Left forelimb (tissue), 1 donor: Measurements from ENCODE around the gene B3GAT3.
"Not testable (repeated sequence)": the region's sequence is repeated elsewhere in the genome, so short reads cannot be mapped to it uniquely, and the experiment has no call there.

Experiments
- DNase-seq: peaks from one replicate; pipeline ENCODE4 v3.0.0-alpha.2; 2018; ENCODE audit warnings: low spot score

Gene B3GAT3

DNA sequence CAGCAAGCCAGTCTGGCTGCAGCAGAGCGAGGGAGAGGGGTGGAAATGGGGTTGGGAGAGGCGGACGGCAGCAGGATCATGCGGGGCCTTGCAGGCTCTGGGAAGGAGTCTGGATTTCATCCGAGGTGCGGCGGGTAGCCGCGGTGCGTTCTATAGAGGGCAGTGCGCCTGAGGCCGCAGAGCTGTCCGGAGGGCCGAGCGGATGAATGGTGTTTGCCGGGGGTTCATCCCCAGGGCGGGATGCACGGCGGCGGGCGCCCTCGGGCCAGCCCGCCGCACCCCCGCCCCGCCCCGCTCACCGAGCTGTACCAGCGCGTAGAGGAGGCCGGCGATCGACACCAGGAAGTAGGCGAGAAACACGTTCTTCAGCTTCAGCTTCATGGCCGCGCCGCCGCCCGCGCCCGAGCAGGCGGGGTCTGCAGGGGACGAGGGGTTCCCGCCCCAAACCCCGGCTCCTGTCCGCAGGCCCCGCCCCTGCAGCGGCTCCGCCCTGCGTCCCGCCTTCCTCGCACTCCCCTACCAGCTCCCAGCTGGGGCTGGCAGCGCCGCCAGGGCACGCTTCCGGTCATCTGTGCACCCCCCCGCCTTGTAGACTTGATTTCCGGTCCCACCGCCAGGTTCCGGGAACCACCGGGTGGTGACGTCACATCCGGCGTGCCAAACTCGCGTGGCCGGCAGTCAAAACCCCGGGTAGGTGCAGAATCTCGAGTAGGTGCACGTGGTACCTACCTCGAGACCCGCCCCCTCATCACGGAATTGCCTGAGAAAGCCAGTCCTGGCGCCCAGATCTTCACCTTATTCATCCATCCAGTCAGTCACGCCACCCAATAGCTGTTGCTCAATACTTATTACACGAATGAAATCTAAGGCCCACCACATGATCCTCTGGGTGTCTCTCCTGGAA is at the start of gene B3GAT3:
Gene B3GAT3, minus strand, starts transcription at position 420 of the 904 bp plus-strand sequence. Its CDS starts 39 bp downstream, at position 381.
- peak; percentile 98 for DNase-seq

DNA sequence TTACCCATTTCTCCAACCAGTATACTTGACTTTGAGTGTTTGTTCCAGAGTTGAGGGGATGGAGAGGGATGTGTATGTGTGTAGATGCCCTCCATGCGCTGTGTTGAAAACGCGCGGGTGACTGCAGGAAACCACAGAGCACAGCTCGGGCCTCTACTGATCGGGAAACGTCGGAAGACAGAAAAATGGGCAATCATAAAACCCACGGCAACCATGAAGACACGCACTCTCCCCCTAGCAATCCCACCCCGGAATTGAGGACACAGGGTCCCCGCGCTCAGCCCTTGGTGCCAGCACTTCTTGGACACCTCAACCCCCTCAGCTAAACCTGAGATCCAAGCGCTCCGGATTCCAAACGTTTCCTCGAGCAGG is 49.4 kb upstream of the B3GAT3 start:
- DNase-seq, result no peak

DNA sequence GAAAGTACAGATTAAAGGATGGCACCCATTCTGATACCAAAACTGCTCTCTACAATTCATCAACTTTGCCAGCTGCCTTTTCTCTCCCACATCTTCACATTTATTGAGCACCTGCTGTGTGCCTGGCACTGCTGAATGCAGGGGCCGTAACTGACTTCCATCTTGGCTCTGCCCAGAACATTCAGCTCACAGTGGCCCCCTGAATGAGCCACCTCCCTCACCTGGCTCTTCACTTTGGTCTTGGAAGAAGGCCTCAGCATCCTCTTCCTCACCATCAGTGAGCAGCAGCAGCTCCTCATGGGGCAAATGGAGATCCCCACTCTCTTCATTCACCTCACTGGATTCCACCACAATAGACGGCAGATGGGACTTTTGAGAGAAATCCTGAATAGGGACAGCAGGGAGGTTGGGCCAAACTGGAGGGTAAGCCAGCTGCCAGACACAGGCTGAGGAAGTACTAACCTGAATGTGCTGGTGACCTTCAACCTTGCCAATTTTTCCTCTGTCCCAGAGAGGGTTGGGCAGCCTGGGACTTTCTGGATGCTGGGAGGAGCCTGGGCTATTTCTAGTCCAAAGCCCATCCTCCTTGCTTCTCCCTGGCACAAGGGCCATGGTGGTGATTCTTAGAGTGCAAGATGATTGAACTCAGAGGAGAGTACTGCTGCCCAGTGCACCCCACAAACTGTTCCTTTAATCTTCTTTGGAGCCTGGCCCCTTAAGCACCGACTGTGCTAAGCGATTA is 47.8 kb upstream of the B3GAT3 start:
- no peak for DNase-seq

DNA sequence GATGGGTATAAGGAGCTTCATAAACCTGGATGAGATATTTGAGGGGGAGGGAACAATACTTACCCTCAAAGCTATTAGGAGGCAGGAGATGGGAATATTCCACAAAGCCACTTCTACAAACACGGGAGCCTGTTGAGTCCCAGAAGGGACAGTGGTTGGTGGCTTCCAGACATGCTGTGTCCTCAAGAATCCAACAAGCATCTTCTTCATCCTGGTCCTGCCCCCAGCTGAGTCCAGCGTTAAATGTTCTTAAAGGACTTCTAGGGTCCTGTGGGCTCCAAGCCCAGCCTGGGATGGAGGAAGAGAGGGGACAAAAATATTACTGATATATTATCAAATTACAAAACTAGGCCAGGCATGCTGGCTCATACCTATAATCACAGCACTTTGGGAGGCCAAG is 45.7 kb upstream of the B3GAT3 start:
- no peak for DNase-seq

DNA sequence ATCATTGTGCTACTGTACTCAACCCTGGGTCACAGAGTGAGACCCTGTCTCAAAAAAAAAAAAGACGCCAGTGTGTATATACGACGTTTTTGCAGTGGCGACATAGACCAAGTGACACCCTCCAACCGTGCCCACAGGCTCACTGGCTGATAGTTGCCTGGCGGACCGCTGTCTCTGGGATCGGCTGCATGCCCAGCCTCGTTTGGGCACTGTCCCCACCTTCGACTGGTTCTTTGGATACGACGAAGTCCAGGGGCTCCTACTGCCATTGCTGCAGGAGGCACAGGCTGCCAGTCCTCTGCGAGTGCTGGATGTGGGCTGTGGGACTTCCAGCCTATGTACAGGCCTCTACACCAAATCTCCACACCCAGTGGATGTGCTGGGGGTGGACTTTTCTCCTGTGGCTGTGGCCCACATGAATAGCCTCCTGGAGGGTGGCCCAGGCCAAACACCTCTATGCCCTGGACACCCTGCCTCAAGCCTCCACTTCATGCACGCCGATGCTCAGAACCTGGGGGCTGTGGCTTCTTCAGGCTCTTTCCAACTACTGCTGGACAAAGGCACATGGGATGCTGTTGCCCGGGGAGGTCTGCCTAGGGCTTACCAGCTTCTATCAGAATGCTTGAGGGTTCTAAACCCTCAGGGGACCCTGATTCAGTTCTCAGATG is 44.6 kb upstream of the B3GAT3 start:
- DNase-seq, result no peak

DNA sequence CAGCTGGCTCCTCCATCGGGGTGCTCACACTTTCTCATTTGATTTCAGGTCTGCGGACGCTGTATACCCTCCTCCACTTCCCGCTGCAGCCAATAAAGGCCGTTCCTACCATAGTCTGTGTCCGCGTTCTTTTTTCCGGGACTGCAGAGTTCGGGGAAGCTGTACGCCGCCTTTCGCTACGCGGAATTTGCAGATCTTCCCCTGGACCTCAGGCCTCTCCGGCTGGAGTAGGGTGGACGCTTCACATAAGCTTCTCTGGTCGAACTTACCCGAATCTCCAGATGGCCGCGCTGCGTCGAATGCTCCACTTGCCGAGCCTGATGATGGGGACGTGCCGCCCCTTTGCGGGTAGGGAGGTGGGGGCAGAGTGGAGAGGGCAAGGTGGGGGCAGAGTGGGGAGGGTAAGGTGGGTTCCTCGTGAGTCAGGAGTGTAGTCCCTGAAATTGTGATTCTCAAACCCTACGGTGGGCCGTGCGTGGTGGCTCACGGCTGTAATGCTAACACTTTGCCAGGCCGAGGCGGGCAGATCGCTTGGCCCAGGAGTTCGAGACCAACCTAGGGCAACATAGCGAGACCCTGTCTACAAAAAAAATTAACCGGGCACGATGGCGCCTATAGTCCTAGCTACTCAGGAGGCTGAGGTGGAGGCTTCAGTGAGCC is 43.9 kb upstream of the B3GAT3 start:
- DNase-seq, result no peak

DNA sequence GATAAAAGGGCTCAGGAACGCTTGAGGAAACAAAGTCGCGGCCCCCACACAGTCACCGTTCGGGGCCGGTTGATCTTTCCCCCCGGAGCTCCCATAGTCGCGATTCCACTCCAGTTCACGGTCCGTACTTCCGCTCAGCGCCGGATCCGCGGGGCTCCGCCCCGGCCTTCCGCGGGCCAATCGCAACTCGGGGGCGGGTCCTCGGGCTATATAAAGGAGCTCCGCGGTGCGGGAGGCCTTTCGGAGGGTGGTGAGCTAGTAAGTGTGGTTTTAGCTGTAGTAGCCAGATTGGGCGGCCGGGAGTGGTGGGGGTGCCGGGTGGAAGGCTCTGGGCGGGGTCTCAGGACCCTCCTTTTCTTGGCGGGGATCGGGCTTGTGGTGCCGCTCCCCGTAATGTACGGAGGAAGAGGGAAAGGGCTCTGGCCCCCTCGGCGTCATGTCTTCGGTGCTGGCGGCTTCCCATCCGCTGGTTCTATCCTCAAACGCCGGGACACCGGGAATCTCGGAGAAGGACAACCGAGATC is 43.4 kb upstream of the B3GAT3 start, which contains the start of the genes C11orf98 and CSKMT:
Gene C11orf98, minus strand, starts transcription at position 136 of the 524 bp plus-strand sequence. Its CDS starts 41 bp downstream, at position 95.
Gene CSKMT, plus strand, starts transcription at position 238 of the 524 bp plus-strand sequence. CDS start 568 bp downstream, outside the sequence.
- DNase-seq, result peak; percentile 99

DNA sequence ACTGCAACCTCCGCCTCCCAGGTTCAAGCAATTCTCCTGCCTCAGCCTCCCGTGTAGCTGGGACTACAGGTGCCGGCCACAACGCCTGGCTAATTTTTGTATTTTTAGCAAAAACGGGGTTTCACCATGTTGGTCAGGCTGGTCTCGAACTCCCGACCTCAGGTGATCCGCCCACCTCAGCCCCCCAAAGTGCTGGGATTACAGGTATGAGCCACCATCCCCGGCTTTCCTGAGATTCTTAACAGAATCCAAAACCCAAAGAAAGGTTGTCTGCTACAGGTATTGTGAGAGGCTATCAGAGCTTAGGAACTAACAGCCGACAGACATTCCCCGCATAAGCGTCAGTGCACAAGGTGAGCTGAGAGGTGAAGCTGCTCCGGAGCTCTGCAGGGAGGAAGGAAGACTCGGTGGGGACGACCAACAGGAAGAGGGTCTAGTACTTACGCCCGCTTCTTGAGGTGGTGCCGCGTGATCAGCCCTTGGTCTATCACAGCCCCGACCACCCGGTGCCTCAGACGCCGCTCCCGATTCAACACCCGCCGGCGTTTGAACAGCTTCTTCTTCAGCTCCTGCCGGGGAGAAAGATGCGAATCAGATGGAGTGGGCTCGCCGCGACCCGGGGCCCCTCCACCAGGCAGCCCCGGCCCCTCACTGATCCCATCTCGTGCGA is 42.8 kb upstream of the B3GAT3 start:
- DNase-seq, result no peak

DNA sequence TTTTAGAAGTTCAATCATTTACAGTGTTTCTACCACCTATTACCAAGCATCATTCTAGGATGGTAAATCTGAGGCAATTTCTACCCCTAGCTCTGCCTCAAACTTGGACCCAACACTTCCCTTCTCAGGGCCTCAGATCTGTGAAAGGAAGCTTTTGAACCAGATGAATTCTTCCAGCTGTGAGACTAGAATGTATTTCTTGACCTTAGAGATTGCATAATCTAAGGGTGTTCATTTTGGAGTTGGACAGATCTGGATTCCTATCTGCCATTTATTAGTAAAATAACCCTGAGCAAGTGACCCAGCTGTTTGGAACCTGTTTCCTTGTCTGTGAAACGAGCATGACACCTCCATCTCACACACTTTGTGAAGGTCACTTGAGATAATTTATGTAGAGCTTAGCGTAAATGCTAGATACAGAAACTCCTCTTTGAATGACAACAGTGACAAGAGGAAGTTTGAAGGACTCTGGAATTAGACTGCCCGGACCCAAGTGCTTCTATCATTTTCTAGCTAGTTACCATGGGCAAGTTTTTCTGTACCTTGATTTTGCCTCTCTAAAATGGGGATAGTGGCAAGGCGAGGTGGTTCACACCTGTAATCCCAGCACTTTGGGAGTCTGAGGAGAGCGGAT is 35.1 kb upstream of the B3GAT3 start:
- DNase-seq, result no peak

DNA sequence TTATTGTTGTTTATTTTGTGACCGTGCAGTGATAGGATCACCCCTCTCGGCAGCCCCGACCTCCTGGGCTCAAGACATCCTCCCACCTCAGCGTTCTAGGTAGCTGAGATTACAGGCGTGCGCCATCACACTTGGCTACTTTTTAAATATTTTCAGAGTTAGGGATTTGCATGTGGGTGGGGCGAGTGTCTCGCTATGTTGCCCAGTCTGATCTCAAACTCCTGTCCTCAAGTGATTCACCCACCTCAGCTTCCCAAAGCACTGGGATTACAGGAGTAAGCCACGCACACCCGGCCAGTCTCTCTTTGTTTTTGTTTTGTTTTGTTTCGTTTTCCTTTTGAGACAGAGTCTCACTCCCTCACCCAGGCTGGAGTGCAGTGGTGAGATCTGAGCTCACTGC is 32.5 kb upstream of the B3GAT3 start:
- DNase-seq, result no peak

DNA sequence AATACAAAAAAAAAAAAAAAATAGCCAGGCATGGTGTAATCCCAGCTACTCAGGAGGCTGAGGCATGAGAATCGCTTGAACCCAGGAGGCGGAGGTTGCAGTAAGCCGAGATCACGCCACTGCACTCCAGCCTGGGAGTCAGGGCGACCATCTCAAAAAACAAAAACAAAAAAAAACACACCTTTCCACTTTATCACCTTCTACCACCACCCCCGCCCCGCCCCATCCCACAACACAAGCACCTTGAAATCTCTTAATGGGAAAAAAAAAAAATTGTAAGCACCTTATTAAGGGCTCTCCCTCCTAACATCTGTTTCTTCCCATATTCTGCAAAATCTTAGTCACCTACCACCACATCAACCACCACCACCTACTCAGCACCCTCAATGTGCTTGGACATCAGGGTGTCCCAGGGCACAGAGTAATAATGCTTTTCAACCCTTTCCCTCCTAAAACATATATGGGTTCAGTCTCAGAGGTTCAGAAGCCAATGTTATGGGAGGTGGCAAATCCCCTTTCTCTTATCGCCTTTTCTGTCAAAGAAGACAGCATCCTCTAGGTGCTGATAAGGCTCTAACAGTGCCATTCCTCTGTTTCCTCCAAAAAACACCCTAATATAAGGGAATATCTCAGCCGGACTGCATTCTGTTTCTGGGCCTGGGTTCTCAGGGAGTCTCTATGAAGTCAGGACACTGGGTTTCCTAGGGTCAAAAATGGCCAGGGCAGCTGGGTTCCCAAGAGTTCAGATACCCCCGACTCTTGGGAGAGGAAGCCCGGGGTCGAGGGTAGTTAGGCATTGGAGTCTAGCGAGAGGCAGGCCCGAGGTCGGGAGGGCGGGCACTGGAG is 30.6 kb upstream of the B3GAT3 start:
- DNase-seq, result no peak

DNA sequence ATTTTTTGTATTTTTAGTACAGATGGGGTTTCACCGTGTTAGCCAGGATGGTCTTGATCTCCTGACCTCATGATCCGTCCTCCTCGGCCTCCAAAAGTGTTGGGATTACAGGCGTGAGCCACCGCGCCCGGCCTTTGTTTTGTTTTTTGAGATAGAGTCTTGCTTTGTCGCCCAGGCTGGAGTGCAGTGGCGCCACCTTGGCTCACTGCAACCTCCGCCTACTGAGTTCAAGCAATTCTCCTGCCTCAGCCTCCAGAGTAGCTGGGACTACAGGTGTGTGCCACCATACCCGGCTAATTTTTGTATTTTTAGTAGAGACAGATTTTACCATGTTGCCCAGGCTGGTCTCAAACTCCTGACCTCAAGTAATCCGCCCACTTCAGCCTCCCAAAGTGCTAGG is 28.5 kb upstream of the B3GAT3 start:
- not testable (repeated sequence) for DNase-seq

DNA sequence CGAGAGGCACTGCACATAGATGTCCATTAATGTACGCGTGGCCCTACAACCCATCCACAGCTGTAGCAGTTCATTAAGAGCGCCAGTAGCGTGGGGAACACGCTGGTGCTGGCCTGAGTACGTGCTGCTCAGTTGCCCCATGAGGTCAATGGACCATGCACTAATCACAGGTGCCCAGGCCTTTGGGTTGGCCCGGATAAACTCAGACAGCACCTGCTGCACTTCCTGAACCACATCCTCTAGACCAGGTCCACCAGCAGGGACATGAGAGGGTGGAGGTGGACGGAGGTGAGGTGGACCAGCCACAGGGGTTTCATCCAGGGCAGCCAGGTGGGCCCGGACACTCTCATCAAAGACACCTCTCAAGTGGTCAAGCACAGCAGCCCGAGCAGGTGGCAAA is 27.7 kb upstream of the B3GAT3 start:
- DNase-seq, result no peak

DNA sequence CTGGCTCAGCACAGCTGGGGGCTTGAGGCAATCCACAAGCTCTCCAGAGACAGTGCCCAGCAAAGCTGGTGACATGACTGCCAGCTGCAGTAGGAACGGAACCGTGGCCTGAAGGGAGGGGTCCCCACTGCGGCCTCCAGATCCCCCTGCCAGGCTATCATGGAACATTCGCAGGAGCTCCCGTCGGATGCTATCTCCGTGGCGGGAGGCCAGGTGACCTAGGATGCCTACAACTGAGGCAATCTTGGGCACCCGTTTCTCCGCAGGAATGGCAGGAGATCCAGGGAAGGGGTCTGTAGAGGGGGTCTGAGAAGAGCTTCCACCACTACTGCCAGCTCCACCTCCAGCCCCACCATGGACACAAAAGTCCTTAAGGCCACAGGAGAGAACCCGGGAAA is 27.2 kb upstream of the B3GAT3 start:
- DNase-seq, result no peak

DNA sequence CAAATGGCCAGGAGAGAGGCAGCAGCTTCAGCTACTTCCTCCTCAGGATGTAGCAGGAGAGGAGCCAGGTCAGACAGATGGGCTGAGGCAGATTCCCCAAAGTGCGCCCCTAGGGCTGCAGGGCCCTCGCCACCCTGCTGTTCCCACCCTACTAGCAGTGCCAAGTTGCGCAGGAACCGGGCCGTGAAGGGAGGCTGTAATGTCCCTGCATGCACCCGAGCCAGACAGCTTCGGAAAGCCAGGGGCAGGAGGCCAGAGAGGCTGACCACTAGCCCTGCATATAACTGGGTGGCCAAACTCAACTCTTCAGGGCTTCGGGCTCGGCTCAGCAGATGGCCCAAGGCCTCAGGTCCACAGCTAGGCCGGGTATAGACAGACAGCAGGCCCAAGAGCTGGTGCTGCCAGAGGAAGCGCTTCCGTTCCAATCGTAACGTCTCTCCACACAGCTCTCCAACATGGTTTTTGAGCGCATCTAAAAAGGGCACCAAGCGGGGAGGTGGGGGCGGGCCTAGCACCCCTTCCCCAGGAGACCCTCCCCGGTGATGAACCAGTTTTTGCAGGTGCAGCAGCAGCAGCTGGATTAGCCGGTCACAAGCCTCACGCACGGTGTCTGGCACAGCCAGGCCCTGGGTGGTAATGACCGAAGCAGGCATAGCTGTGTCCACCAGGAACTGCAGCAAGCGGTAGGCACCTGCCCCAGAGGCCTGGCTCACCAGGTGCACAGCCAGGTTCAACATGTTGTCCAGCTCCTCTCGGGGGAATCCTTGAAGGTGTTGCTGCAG is 26.6 kb upstream of the B3GAT3 start:
- no peak for DNase-seq

DNA sequence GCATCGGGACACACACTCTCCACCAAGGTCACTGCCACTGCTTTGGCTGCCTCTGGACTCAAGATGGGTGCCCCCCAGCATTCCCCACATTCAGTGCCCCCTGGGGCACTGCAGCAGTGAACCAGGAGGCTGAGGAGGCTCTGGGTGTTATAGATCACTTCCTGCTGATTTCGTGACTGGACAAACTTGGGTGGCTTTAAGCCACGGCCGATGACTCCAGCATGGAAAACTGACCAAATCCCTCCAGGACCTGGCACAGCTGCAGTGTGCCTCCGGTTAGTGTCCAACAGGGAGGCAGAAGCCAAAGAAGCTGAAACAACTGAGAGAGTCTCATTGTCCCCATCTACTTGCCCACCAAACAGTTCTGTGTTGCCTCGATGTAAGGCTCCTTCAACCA is 25.8 kb upstream of the B3GAT3 start:
- DNase-seq, result no peak

DNA sequence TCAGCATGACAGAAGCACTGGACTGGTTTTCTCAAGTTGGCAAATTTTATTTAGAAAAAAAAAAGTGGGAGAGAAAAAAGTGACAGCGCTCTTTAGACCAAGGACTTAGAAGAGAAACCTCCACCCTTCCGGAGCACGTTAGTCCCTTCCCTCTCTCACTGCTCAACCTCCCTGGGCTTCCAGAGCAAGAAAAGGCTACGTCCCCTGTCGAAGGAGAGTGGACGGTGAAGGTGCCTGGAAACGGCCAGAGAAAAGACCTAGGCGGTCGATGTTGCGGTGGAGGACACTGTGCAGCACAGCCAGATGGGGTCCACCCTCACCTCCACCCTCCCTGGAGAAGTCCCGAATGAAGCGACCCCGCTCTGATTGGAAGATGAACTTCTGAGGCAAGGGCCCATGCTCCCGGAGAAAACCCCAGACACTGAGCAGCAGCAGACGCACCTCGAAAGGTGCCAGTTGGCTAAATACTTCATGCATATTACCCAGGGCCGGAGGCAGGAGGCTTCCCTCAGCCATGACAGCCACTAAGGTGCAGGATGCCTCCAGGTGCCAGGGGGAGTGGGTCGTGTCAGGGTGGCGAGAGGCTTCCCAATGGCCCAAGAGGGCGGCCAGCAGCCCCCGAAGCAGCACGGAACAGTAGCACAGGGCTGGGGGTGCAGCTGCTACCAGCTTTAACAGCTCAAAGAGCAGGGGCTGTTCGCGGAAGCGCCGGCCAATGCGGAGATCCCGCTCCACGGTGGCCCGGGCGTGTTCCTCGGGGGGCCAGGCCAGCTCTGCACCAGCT is 25.2 kb upstream of the B3GAT3 start:
- DNase-seq, result no peak
